RWPE2 (cell line): ENCODE measurements around the gene ELL.

ENCODE experiments used
- ATAC-seq: fragments of 200-7000 bp; cut with Tn5 transposase; 3 replicates; pipeline ENCODE4 v1.9.1; 2021; ENCODE audit warnings: low read depth
- DNase-seq: peaks from one replicate; pipeline ENCODE4 v3.0.0-alpha.2; 2020; ENCODE audit warnings: low spot score
- H3K27ac ChIP-seq: fragments of 450-650 bp; 2 replicates; pipeline ENCODE4 v1.5.1; 2017; ENCODE audit warnings: mild to moderate bottlenecking; ENCODE audit not compliant: poor library complexity, severe bottlenecking
- H3K27me3 ChIP-seq: fragments of 250-450 bp; sonication (Bioruptor Pico); 2 replicates; pipeline ENCODE4 v1.5.1; 2021; ENCODE audit warnings: mild to moderate bottlenecking, moderate library complexity; ENCODE audit not compliant: insufficient read depth, poor library complexity, severe bottlenecking
- H3K36me3 ChIP-seq: fragments of 250-450 bp; sonication (Bioruptor Pico); 2 replicates; pipeline ENCODE4 v1.5.1; 2020; ENCODE audit warnings: low read depth, mild to moderate bottlenecking, moderate library complexity
- H3K4me1 ChIP-seq: fragments of 250-450 bp; sonication (Bioruptor Pico); 2 replicates; pipeline ENCODE4 v1.5.1; 2021; ENCODE audit warnings: mild to moderate bottlenecking, moderate library complexity; ENCODE audit not compliant: insufficient read depth, poor library complexity, severe bottlenecking
- H3K4me3 ChIP-seq: fragments of 250-450 bp; sonication (Bioruptor Pico); 2 replicates; pipeline ENCODE4 v1.5.1; 2021; ENCODE audit warnings: mild to moderate bottlenecking, moderate library complexity; ENCODE audit not compliant: severe bottlenecking
- H3K9me3 ChIP-seq: fragments of 250-450 bp; sonication (Bioruptor Pico); 2 replicates; pipeline ENCODE4 v1.5.1; 2021; ENCODE audit warnings: mild to moderate bottlenecking, moderate library complexity; ENCODE audit not compliant: severe bottlenecking
- TF ChIP-seq, protein P1 (sequence below): fragments of 450-650 bp; IDR thresholded peaks from one replicate; pipeline ENCODE4 v1.5.1; 2017; ENCODE audit warnings: mild to moderate bottlenecking, moderate library complexity; ENCODE audit not compliant: poor library complexity, severe bottlenecking

The ELL gene

DNA sequence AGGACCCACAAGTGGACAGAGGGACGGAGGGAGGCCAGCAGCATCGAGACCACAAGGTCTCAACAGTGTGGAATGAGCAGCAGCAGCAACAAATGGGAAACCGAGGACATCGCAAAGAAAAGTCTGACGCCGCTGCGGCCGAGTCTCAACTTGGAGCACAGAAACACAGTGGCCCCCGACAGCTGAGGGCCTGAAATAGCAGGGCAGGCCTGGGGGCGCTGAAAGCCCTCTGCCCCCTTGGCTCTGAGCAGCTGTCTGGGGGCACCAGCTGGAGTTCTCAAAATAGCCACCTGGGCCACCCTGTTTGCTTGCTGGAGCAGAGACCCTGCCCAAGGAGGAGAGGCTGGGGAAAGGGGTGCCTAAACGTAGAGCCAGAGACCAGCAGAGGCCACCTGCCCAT lies 78.0 kb downstream of the ELL start:
- Histone ChIP-seq H3K27me3 (no peaks in the 10 kb centered on the region), H3K9me3 (no peaks in the 10 kb centered on the region), H3K4me3 (no peak overlapping the region), H3K36me3 (peaks cover 40% of the 10 kb centered on the region), H3K27ac (no peak overlapping the region), H3K4me1 (peaks cover 8% of the 10 kb centered on the region)
- TF ChIP-seq, protein P1, sequence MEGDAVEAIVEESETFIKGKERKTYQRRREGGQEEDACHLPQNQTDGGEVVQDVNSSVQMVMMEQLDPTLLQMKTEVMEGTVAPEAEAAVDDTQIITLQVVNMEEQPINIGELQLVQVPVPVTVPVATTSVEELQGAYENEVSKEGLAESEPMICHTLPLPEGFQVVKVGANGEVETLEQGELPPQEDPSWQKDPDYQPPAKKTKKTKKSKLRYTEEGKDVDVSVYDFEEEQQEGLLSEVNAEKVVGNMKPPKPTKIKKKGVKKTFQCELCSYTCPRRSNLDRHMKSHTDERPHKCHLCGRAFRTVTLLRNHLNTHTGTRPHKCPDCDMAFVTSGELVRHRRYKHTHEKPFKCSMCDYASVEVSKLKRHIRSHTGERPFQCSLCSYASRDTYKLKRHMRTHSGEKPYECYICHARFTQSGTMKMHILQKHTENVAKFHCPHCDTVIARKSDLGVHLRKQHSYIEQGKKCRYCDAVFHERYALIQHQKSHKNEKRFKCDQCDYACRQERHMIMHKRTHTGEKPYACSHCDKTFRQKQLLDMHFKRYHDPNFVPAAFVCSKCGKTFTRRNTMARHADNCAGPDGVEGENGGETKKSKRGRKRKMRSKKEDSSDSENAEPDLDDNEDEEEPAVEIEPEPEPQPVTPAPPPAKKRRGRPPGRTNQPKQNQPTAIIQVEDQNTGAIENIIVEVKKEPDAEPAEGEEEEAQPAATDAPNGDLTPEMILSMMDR, result no peak
- ATAC-seq (no peak), DNase-seq (no peak)

DNA sequence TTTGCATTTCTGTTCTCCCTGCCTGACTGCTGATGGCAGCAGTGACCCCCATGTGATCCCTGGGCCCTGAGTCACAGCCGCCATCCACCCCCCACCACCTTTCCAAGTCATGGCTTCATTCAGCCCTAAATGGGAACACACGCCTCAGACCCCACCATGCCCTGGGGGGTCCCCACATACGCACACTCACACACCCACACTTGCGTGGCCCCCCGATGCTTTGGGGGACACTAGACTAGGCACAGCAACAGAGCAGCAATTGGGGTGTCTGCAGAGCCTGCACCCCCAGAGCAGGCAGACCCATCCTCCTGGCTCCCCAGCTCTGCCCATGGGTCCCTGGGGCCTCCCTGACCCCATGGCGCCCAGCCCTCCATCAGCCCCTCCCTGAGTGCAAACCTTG lies 78.5 kb downstream of the ELL start:
- TF ChIP-seq, protein P1, result no peak
- no peak for DNase-seq
- H3K27me3 ChIP-seq, result no peaks in the 10 kb centered on the region
- H3K27ac ChIP-seq, result no peak overlapping the region
- ATAC-seq, result no peak
- peaks cover 12% of the 10 kb centered on the region for H3K4me1 ChIP-seq
- no peak overlapping the region for H3K4me3 ChIP-seq
- H3K36me3 ChIP-seq, result peaks cover 36% of the 10 kb centered on the region
- H3K9me3 ChIP-seq, result no peaks in the 10 kb centered on the region

DNA sequence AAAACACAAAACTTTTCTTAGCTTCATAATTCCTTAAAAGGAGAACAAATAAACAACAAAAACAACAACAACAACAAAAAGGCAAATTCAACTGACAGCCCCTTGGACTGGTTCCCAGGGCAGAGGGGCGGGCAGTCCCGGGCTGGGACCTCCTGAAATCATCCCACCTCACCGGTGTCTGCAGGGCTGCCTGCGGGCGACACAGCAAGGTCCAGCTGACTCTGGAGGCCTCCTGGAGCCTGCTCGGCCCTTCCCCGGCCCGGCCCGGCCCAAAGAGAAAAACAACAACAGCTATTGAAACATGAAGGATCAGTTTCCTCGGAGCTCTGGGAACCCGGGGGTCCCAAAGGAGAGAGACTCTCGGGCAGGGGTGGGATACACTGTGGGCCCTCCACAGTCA lies 78.9 kb downstream of the ELL start:
- DNase-seq, result no peak
- H3K27me3 ChIP-seq, result no peaks in the 10 kb centered on the region
- TF ChIP-seq, protein P1, result no peak
- ATAC-seq, result no peak
- no peak overlapping the region for H3K27ac ChIP-seq
- H3K36me3 ChIP-seq, result peaks cover 32% of the 10 kb centered on the region
- no peak overlapping the region for H3K4me3 ChIP-seq
- H3K9me3 ChIP-seq, result no peaks in the 10 kb centered on the region
- H3K4me1 ChIP-seq, result peaks cover 15% of the 10 kb centered on the region

DNA sequence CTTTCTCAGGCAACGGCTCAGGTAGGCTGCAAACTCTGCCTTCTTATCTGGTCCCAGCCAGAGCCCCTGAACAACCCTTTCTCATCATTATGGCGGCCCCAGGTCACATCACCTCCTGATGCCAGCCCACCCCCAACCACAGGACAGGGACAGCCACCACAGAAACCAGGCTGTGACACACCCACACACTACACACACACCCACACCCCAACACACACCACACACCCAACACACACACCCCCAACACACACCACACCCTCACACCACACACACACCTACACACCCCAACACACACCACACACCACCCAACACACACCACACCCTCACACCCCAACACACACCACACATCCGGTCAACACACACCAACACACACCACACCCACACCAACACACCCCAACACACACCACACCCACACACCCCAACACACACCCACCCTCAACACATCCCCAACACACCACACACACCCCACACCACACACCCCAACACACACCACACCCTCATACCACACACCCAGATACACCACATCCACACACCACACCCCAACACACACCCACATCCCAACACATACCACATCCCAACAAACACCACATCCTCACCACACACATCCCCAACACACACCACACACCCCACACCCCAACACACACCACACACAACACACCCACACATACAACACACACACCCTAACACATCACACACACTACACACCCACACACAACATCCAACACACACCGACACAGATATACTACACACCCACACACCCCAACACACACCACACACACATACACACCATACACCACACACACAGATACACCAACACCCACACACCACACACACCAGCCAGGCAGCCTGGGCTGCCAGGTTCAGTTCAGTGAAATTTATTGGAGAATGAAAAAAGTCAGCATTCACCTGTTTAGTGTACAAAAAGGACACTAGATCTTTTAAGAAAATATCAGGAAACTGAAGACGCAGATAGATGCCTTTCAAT lies 79.8 kb downstream of the ELL start:
- Histone ChIP-seq H3K27ac (no peak overlapping the region), H3K27me3 (no peaks in the 10 kb centered on the region), H3K36me3 (peaks cover 32% of the 10 kb centered on the region), H3K4me3 (no peak overlapping the region), H3K9me3 (no peaks in the 10 kb centered on the region), H3K4me1 (peaks cover 15% of the 10 kb centered on the region)
- TF ChIP-seq, protein P1, result no peak
- no peak for ATAC-seq
- DNase-seq, result no peak
